ENCODE results near the gene ZDHHC17. TPM values are rescaled to one million over a fixed set of nuclear protein-coding genes. Genes with fewer than 3 reads are reported as not detected.

Gene ZDHHC17
- total and polyA plus RNA-seq, 2 of the 13 experiments (the other 11 are each of a cell fraction or from before 2014, with no cell fraction given) = 36.7 to 38.5 TPM

- TF ChIP-seq ZNF615 (CRISPR knock-in tag; IDR thresholded peaks at IDR 0.05; ENCODE audit: borderline replicate concordance) (no peak), USF2 (IDR thresholded peaks at IDR 0.05; ENCODE audit: low read depth, low read length) (no peak), USF2 (CRISPR knock-in tag; IDR thresholded peaks at IDR 0.05; ENCODE audit: borderline replicate concordance) (no peak), POGK (CRISPR knock-in tag; conservative IDR thresholded peaks at IDR 0.05) (0 out of 2 replicates have a peak, but pooled peaks have one; percentile 32), ZNF230 (CRISPR knock-in tag; IDR thresholded peaks at IDR 0.05) (no peak), AKAP8 (CRISPR knock-in tag; IDR thresholded peaks at IDR 0.05) (no peak), CREB3 (CRISPR knock-in tag; IDR thresholded peaks at IDR 0.05) (no peak), ZNF740 (CRISPR knock-in tag; IDR thresholded peaks at IDR 0.05) (no peak), DMAP1 (CRISPR knock-in tag; IDR thresholded peaks at IDR 0.05) (peak; percentile 25; the same call in 1 of the 2 replicates), ZNF619 (CRISPR knock-in tag; IDR thresholded peaks at IDR 0.05) (no peak), ZNF234 (CRISPR knock-in tag; conservative IDR thresholded peaks at IDR 0.05) (no peak), ZNF609 (CRISPR knock-in tag; IDR thresholded peaks at IDR 0.05; ENCODE audit: borderline replicate concordance) (no peak), ZNF383 (CRISPR knock-in tag; IDR thresholded peaks at IDR 0.05; ENCODE audit: borderline replicate concordance) (no peak), KLF16 (CRISPR knock-in tag; IDR thresholded peaks at IDR 0.05) (no peak), ZNF773 (CRISPR knock-in tag; IDR thresholded peaks at IDR 0.05; ENCODE audit: borderline replicate concordance) (no peak), MXD4 (CRISPR knock-in tag; IDR thresholded peaks at IDR 0.05) (no peak), RNF2 (conservative IDR thresholded peaks at IDR 0.05; ENCODE audit: low read depth) (no peak)
Measured at GRCh38 chr12:76738824-76739579, 24.9 kb upstream of the ZDHHC17 start (continued).

Measured in HepG2 (cell line).